Bone marrow (tissue), 2 donors: ENCODE measurements around the gene ZBTB11.
A peak's percentile ranks its signal among the peaks of the same experiment; 100 is the strongest.
"Not testable (repeated sequence)": the region's sequence is repeated elsewhere in the genome, so short reads cannot be mapped to it uniquely, and the experiment has no call there.

ENCODE experiments used
- DNase-seq, 2 donors: peaks; one replicate each; lab custom pipeline; 2025; lab: John Stamatoyannopoulos, UW

Gene ZBTB11

DNA sequence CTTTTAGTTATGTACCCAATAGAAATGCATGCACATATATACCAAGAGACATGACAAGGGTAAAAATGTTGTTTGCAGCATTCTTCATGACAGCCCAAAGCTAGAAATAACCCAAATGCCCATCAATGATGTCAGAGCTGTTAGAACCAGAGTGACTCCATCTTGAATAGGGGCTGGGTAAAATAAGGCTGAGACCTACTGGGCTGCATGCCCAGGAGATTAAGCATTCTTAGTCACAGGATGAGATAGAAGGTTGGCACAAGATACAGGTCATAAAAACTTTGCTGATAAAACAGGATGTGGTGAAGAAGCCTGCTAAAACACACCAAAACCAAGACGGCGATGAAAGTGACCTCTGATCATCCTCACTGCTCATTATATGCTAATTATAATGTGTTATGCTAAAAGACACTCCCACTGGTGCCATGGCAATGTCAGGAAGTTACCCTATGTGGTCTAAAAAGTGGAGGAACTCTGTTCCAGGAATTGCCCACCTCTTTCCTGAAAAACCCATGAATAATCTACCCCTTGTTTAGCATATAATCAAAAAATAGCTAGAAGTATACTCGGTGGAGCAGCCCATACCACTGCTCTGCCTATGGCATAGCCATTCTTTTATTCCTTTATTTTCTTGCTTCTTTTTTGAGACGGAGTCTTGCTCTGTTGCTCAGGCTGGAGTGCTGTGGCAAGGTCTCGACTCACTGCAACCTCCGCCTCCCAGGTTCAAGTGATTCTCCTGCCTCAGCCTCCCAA, 32.9 kb downstream of the ZBTB11 start:
- peak in 1 of 2 donors; percentile 34 for DNase-seq

GRCh38 chr3:101643009-101643844, 33.7 kb downstream of the ZBTB11 start:
- DNase-seq, result no peak

GRCh38 chr3:101642441-101642840, 34.5 kb downstream of the ZBTB11 start:
- no peak for DNase-seq

- DNase-seq, result not testable (repeated sequence)
Measured at GRCh38 chr3:101641397-101642115, 35.4 kb downstream of the ZBTB11 start.

- no peak for DNase-seq
Measured at GRCh38 chr3:101640256-101640655, 36.7 kb downstream of the ZBTB11 start.

- DNase-seq, result no peak
Measured at GRCh38 chr3:101639280-101639963, 37.5 kb downstream of the ZBTB11 start.

DNA sequence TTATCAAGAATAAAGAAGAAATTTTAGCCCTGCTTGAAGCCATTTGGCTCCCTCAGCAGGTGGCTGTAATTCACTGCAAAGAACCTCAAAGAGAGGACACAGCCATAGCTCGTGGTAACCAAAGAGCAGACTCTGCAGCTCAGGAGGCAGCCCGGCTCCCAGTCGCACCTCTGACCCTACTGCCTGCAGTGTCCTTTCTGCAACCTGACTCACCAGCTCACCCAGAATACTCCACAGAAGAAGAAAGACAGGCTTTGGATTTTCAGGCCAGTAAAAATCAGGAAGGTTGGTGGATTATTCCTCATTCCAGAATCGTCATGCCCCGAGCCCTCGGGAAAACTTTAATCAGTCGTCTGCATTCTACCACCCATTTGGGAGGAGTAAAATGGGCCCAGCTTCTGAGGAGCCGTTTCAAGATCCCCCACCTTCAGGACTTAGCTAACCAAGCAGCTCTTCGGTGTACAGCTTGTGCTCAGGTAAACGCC, 38.6 kb downstream of the ZBTB11 start:
- no peak for DNase-seq

DNA sequence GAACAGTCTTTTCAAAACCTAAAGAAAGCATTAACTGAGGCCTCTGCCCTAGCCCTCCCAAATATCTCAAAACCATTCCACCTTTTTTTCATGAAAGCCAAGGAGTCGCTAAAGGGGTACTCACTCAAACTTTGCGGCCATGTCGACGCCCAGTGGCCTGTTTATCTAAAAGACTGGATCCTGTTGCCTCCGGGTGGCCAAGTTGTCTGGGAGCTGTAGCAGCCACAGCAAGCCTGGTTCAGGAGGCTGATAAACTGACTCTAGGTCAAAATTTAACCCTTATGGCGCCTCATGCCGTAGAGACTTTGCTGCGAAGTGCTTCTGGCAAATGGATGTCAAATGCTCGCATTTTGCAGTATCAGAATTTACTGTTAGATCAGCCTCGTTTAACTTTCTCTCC, 39.5 kb downstream of the ZBTB11 start:
- no peak for DNase-seq

DNA sequence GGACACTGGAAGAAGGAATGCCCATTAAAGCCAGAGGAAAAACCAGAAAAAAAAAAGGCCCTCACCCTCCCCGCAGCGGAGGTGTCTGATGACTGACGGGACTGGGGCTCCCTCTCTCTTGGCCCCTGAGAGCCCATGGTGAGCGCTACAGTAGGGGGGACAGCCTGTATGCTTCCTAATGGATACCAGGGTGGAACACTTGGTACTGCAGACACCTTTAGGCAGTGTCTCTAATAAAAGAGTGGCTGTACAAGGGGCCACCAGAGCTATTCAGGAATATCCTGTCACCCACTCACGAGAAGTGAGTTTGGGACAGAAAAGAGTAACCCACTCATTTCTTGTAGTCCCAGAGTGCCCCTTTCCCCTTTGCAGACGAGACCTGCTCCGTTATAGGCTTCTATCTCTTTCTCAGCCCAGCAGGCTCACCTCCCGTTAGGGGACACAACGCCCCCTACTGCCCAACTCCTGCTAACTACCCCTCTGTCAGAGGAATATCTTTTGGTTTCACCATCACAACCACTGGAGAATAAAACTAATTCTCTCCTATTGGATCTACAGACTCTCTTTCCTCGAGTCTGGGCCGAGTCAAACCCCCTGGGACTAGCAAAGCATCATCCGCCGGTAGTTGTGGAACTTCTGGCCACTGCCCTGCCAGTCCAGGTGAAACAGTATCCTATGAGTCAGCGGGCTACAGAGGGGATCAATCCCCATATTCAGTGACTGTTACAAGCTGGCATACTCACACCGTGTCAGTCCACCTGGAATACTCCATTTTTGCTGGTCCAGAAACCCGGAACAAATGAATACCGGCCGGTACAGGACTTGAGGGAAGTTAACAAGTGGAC, 40.8 kb downstream of the ZBTB11 start:
- peak; percentile 3 to 54 for DNase-seq

DNA sequence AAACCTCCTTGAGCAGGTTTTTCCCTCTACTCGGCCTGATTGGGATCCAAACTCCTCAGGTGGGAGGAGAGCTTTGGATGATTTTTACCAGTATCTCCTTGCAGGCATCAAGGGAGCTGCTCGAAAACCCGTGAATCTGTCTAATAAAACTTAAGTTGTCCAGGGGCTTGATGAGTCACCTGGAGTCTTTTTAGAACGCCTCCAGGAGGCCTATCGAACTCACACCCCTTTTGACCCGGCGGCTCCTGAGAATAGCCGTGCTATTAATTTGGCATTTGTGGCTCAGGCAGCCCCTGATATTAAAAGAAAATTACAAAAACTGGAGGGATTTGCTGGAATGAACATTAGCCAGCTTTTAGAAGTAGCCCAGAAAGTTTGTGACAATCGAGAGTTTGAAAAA, 41.6 kb downstream of the ZBTB11 start:
- DNase-seq, result no peak

GRCh38 chr3:101634591-101635196, 42.2 kb downstream of the ZBTB11 start:
- no peak for DNase-seq

DNA sequence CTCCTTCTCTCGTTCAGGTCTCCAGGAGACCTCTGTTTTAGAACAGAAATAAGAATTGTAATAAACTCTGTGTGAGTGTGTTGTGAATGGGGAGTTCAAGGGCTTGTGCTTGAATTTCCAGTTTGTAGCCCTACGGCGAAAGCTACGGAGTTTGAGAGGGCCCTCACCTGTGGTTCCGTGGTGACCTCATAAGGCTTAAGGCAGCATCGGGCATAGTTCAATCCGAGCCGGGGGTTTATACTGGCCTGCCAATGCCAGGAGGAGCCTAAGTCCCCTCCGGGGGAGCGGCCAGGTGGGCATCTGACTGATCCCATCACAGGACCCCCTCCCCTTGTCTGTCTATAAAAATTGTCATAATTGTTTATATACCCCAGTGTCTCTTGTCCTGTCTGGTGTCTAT, 43.7 kb downstream of the ZBTB11 start:
- DNase-seq, result no peak

GRCh38 chr3:101632586-101632985, 44.3 kb downstream of the ZBTB11 start:
- DNase-seq, result no peak

- not testable (repeated sequence) for DNase-seq
Measured at GRCh38 chr3:101631959-101632358, 45.0 kb downstream of the ZBTB11 start.

GRCh38 chr3:101631098-101631796, 45.7 kb downstream of the ZBTB11 start:
- no peak for DNase-seq

DNA sequence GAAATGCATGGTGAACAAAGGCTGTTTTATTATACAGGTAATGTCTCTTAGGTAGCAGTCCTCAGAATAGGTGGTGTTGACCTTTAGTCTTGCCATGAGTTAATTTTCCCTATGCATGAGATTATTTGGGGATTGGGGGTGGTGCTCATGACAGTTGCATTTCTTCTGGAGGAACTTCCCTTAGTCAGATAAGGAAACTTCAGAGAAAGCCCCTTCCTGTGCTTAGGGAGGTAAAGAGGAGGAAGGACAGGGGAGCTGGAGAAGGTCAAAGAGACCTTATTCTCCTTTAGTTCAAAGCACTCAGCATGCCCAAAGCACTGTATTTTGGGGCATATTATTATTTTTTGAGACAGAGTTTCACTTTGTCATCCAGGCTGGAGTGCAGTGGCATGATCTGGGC, 47.7 kb downstream of the ZBTB11 start:
- no peak for DNase-seq

GRCh38 chr3:101625879-101626278, 51.1 kb downstream of the ZBTB11 start:
- no peak for DNase-seq

- no peak for DNase-seq
Measured at GRCh38 chr3:101624857-101625256, 52.1 kb downstream of the ZBTB11 start.

GRCh38 chr3:101623656-101624055, 53.3 kb downstream of the ZBTB11 start:
- DNase-seq, result no peak

DNA sequence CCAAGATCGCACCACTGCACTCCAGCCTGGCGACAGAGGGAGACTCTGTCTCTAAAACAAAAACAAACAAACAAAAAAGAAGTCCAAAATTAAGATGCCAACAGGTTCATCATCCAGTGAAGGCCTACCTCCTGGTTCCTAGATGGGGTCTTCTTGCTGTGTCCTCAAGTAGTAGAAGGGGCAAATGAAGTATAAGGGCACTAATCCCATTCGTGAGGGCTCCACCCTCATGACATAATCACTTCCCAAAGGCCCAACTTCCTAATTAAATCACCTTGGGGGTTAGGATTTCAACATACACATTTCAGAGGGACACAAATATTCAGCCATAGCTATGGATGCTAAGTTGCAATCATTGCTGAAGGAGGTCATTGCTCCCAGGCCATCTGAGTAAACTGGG, 57.2 kb downstream of the ZBTB11 start:
- no peak for DNase-seq
